ENCODE results near the gene CCDC97.
"Not testable (repeated sequence)": the region's sequence is repeated elsewhere in the genome, so short reads cannot be mapped to it uniquely, and the experiment has no call there.

Gene CCDC97

GRCh38 chr19:41310033-41310831 is at the start of gene CCDC97:
TSS of gene CCDC97 (plus strand) at chr19:41310172. CDS start at chr19:41310311, 139 bp downstream.
- peak; percentile 15 for DNase-seq

GRCh38 chr19:41261474-41262190 is 48.3 kb upstream of the CCDC97 start:
- DNase-seq = no peak

GRCh38 chr19:41263042-41263849 is 46.7 kb upstream of the CCDC97 start:
- no peak for DNase-seq

- peak; percentile 99 for DNase-seq
These were observed 46.0 kb upstream of the CCDC97 start, which contains the start of gene HNRNPUL1 for GRCh38 chr19:41263850-41264580. TSS of gene HNRNPUL1 (plus strand) at chr19:41264372. CDS start at chr19:41264504, 132 bp downstream.

- DNase-seq = no peak
These were observed 45.2 kb upstream of the CCDC97 start for GRCh38 chr19:41264581-41265394.

- DNase-seq = no peak
These were observed 44.4 kb upstream of the CCDC97 start for GRCh38 chr19:41265395-41266153.

- DNase-seq = no peak
These were observed 40.9 kb upstream of the CCDC97 start for GRCh38 chr19:41269055-41269454.

GRCh38 chr19:41269571-41269970 is 40.4 kb upstream of the CCDC97 start:
- no peak for DNase-seq

GRCh38 chr19:41273076-41273475 is 36.9 kb upstream of the CCDC97 start:
- no peak for DNase-seq

GRCh38 chr19:41274802-41275201 is 35.2 kb upstream of the CCDC97 start:
- DNase-seq = no peak

- DNase-seq = no peak
These were observed 33.7 kb upstream of the CCDC97 start for GRCh38 chr19:41276231-41276630.

GRCh38 chr19:41278478-41278877 is 31.5 kb upstream of the CCDC97 start:
- no peak for DNase-seq

GRCh38 chr19:41288673-41289530 is 21.1 kb upstream of the CCDC97 start:
- DNase-seq = no peak

- DNase-seq = not testable (repeated sequence)
These were observed 20.2 kb upstream of the CCDC97 start for GRCh38 chr19:41289814-41290213.

- no peak for DNase-seq
These were observed 15.6 kb upstream of the CCDC97 start for GRCh38 chr19:41294393-41294792.

GRCh38 chr19:41295499-41295898 is 14.5 kb upstream of the CCDC97 start:
- DNase-seq = no peak

GRCh38 chr19:41296433-41296871 is 13.5 kb upstream of the CCDC97 start:
- DNase-seq = no peak

- DNase-seq = no peak
These were observed 12.2 kb upstream of the CCDC97 start for GRCh38 chr19:41297628-41298347.

GRCh38 chr19:41298348-41298964 is 11.5 kb upstream of the CCDC97 start:
- no peak for DNase-seq

All from NCI-H1436 treated with DMSO at 0.1 percent for 48 hours (cell line).